NCI-H146 treated with DMSO at 0.1 percent for 48 hours (cell line): ENCODE data around the gene INSL4.

Source experiments
- DNase-seq: peaks from one replicate; lab custom pipeline; 2025; ENCODE audit not compliant: unreplicated experiment; lab: John Stamatoyannopoulos, UW

The INSL4 gene

GRCh38 chr9:5231212-5231611 lies at the start of gene INSL4:
TSS of gene INSL4 (plus strand) at chr9:5231419. CDS start at chr9:5231524, 105 bp downstream.
- no peak for DNase-seq

- no peak for DNase-seq
These were observed 46.4 kb upstream of the INSL4 start for GRCh38 chr9:5184776-5185175.

- DNase-seq, result no peak
These were observed 45.9 kb upstream of the INSL4 start, which contains the start of gene INSL6 for GRCh38 chr9:5185220-5185840. TSS of gene INSL6 (minus strand) at chr9:5185639. CDS start at chr9:5185602, 37 bp downstream.

GRCh38 chr9:5186416-5187169 lies 44.6 kb upstream of the INSL4 start:
- peak; percentile 59 for DNase-seq

- DNase-seq, result no peak
These were observed 42.9 kb upstream of the INSL4 start for GRCh38 chr9:5188060-5188984.

GRCh38 chr9:5191985-5192384 lies 39.2 kb upstream of the INSL4 start:
- no peak for DNase-seq

GRCh38 chr9:5193345-5193744 lies 37.9 kb upstream of the INSL4 start:
- no peak for DNase-seq

GRCh38 chr9:5195463-5195862 lies 35.8 kb upstream of the INSL4 start:
- no peak for DNase-seq

GRCh38 chr9:5205071-5205470 lies 26.1 kb upstream of the INSL4 start:
- no peak for DNase-seq

- DNase-seq, result no peak
These were observed 665 bp upstream of the INSL4 start for GRCh38 chr9:5230554-5230953.

GRCh38 chr9:5263351-5264218 lies 32.4 kb downstream of the INSL4 start:
- DNase-seq, result no peak

- no peak for DNase-seq
These were observed 33.0 kb downstream of the INSL4 start for GRCh38 chr9:5264219-5264595.

GRCh38 chr9:5265939-5266338 lies 34.7 kb downstream of the INSL4 start:
- no peak for DNase-seq

GRCh38 chr9:5269249-5269715 lies 38.1 kb downstream of the INSL4 start:
- DNase-seq, result no peak

GRCh38 chr9:5274770-5275169 lies 43.6 kb downstream of the INSL4 start:
- no peak for DNase-seq

- DNase-seq, result no peak
These were observed 47.3 kb downstream of the INSL4 start for GRCh38 chr9:5278486-5278885.
